ENCODE data around the gene LMTK2. TPM values are rescaled to one million over a fixed set of nuclear protein-coding genes. Genes with fewer than 3 reads are reported as not detected.

The LMTK2 gene
- total and polyA plus RNA-seq, 2 experiments from 2014 or later: 6.1 to 30.8 TPM

DNA sequence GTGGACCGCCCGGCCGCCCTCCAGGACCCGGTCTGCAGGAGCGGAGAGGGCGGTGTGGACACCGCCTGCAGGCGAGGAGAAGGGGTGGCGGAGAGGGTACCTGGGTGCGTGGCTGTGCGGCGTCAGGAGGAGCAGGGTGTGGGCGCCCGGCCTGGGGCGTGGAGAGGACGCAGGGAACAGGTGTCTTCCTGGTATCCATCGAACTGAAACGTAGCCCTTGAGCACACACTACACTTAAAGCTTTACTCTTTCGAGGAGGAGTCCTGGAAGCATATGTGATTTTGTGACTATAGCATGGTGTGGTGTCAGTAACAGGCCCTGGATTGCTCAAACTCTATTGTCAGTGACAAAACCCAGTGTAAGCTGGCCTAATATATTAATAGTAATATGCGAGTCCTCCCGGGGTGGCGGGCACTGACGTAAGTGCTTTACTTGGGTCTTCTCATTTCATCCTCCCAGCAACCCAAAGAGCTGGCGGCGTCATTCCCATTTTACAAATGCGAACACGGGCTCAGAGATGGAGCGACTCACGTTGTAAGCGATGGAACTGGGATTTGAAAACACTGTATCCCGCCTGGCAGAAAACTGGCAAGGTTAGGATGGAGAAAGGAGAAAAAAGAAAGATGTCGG lies 145.9 kb downstream of the LMTK2 start:
- Histone ChIP-seq H3K4me1 (ENCODE audit: insufficient read depth) (peaks cover 19% of the 10 kb centered on the region), H3K79me2 (replicated peaks; ENCODE audit: insufficient read depth) (peaks cover 11% of the 10 kb centered on the region), H3K4me2 (peak overlapping the region; percentile 95), H3K27me3 (ENCODE audit: insufficient read depth) (no peaks in the 10 kb centered on the region), H2AFZ (peak overlapping the region; percentile 93), H3K9me2 (ENCODE audit: insufficient read depth) (no peaks in the 10 kb centered on the region), H3K36me3 (ENCODE audit: insufficient read depth) (no peaks in the 10 kb centered on the region), H3K27ac (ENCODE audit: low read depth) (no peak overlapping the region; the same call in 1 of the 2 replicates), H3F3A (replicated peaks; ENCODE audit: low read depth) (peaks cover 14% of the 10 kb centered on the region; the same call in 1 of the 2 replicates), H4K20me1 (replicated peaks; ENCODE audit: insufficient read depth) (0 out of 2 replicates have a peak, but pooled peaks cover 3% of the 10 kb centered on the region), H3K4me3 (peak overlapping the region; percentile 95)
- H3K27me3 Mint-ChIP-seq (ENCODE audit: insufficient read depth, low read depth, poor library complexity): peaks cover 7% of the 10 kb centered on the region
- H3K27ac Mint-ChIP-seq: peak overlapping the region; percentile 70
- DNase-seq (ENCODE audit: low spot score) (no peak), ATAC-seq (peak; percentile 32)
- peaks cover 18% of the 10 kb centered on the region for H3K4me1 Mint-ChIP-seq
- no peaks in the 10 kb centered on the region; the same call in 2 of the 3 replicates for H3K9me3 Mint-ChIP-seq
- H3K36me3 Mint-ChIP-seq (ENCODE audit: low read depth): peaks cover 3% of the 10 kb centered on the region; the same call in 1 of the 3 replicates
- peak overlapping the region; percentile 92 for H3K4me3 Mint-ChIP-seq
- TF ChIP-seq, protein P1, sequence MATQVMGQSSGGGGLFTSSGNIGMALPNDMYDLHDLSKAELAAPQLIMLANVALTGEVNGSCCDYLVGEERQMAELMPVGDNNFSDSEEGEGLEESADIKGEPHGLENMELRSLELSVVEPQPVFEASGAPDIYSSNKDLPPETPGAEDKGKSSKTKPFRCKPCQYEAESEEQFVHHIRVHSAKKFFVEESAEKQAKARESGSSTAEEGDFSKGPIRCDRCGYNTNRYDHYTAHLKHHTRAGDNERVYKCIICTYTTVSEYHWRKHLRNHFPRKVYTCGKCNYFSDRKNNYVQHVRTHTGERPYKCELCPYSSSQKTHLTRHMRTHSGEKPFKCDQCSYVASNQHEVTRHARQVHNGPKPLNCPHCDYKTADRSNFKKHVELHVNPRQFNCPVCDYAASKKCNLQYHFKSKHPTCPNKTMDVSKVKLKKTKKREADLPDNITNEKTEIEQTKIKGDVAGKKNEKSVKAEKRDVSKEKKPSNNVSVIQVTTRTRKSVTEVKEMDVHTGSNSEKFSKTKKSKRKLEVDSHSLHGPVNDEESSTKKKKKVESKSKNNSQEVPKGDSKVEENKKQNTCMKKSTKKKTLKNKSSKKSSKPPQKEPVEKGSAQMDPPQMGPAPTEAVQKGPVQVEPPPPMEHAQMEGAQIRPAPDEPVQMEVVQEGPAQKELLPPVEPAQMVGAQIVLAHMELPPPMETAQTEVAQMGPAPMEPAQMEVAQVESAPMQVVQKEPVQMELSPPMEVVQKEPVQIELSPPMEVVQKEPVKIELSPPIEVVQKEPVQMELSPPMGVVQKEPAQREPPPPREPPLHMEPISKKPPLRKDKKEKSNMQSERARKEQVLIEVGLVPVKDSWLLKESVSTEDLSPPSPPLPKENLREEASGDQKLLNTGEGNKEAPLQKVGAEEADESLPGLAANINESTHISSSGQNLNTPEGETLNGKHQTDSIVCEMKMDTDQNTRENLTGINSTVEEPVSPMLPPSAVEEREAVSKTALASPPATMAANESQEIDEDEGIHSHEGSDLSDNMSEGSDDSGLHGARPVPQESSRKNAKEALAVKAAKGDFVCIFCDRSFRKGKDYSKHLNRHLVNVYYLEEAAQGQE (IDR thresholded peaks at IDR 0.05; ENCODE audit: unreplicated experiment): no peak
- TF ChIP-seq EZH2phosphoT487 (IDR thresholded peaks at IDR 0.05; ENCODE audit: unreplicated experiment) (no peak), ZNF114 (CRISPR knock-in tag; IDR thresholded peaks at IDR 0.05) (no peak), EZH2 (IDR thresholded peaks at IDR 0.05; ENCODE audit: low read depth, unreplicated experiment) (no peak), STAT1 (IDR thresholded peaks at IDR 0.05; ENCODE audit: unreplicated experiment) (no peak), NANOG (IDR thresholded peaks at IDR 0.05; ENCODE audit: borderline replicate concordance) (no peak), CREB1 (CRISPR knock-in tag; IDR thresholded peaks at IDR 0.05; ENCODE audit: low read depth) (no peak)
- TF ChIP-seq, protein P2, sequence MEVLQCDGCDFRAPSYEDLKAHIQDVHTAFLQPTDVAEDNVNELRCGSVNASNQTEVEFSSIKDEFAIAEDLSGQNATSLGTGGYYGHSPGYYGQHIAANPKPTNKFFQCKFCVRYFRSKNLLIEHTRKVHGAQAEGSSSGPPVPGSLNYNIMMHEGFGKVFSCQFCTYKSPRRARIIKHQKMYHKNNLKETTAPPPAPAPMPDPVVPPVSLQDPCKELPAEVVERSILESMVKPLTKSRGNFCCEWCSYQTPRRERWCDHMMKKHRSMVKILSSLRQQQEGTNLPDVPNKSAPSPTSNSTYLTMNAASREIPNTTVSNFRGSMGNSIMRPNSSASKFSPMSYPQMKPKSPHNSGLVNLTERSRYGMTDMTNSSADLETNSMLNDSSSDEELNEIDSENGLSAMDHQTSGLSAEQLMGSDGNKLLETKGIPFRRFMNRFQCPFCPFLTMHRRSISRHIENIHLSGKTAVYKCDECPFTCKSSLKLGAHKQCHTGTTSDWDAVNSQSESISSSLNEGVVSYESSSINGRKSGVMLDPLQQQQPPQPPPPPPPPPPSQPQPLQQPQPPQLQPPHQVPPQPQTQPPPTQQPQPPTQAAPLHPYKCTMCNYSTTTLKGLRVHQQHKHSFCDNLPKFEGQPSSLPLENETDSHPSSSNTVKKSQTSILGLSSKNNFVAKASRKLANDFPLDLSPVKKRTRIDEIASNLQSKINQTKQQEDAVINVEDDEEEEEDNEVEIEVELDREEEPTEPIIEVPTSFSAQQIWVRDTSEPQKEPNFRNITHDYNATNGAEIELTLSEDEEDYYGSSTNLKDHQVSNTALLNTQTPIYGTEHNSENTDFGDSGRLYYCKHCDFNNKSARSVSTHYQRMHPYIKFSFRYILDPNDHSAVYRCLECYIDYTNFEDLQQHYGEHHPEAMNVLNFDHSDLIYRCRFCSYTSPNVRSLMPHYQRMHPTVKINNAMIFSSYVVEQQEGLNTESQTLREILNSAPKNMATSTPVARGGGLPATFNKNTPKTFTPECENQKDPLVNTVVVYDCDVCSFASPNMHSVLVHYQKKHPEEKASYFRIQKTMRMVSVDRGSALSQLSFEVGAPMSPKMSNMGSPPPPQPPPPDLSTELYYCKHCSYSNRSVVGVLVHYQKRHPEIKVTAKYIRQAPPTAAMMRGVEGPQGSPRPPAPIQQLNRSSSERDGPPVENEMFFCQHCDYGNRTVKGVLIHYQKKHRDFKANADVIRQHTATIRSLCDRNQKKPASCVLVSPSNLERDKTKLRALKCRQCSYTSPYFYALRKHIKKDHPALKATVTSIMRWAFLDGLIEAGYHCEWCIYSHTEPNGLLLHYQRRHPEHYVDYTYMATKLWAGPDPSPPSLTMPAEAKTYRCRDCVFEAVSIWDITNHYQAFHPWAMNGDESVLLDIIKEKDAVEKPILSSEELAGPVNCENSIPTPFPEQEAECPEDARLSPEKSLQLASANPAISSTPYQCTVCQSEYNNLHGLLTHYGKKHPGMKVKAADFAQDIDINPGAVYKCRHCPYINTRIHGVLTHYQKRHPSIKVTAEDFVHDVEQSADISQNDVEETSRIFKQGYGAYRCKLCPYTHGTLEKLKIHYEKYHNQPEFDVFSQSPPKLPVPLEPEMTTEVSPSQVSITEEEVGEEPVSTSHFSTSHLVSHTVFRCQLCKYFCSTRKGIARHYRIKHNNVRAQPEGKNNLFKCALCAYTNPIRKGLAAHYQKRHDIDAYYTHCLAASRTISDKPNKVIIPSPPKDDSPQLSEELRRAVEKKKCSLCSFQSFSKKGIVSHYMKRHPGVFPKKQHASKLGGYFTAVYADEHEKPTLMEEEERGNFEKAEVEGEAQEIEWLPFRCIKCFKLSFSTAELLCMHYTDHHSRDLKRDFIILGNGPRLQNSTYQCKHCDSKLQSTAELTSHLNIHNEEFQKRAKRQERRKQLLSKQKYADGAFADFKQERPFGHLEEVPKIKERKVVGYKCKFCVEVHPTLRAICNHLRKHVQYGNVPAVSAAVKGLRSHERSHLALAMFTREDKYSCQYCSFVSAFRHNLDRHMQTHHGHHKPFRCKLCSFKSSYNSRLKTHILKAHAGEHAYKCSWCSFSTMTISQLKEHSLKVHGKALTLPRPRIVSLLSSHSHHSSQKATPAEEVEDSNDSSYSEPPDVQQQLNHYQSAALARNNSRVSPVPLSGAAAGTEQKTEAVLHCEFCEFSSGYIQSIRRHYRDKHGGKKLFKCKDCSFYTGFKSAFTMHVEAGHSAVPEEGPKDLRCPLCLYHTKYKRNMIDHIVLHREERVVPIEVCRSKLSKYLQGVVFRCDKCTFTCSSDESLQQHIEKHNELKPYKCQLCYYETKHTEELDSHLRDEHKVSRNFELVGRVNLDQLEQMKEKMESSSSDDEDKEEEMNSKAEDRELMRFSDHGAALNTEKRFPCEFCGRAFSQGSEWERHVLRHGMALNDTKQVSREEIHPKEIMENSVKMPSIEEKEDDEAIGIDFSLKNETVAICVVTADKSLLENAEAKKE (CRISPR knock-in tag; IDR thresholded peaks at IDR 0.05): no peak
- TF ChIP-seq, protein P3, sequence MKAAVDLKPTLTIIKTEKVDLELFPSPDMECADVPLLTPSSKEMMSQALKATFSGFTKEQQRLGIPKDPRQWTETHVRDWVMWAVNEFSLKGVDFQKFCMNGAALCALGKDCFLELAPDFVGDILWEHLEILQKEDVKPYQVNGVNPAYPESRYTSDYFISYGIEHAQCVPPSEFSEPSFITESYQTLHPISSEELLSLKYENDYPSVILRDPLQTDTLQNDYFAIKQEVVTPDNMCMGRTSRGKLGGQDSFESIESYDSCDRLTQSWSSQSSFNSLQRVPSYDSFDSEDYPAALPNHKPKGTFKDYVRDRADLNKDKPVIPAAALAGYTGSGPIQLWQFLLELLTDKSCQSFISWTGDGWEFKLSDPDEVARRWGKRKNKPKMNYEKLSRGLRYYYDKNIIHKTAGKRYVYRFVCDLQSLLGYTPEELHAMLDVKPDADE (IDR thresholded peaks at IDR 0.05): no peak
- TF ChIP-seq, protein P4, sequence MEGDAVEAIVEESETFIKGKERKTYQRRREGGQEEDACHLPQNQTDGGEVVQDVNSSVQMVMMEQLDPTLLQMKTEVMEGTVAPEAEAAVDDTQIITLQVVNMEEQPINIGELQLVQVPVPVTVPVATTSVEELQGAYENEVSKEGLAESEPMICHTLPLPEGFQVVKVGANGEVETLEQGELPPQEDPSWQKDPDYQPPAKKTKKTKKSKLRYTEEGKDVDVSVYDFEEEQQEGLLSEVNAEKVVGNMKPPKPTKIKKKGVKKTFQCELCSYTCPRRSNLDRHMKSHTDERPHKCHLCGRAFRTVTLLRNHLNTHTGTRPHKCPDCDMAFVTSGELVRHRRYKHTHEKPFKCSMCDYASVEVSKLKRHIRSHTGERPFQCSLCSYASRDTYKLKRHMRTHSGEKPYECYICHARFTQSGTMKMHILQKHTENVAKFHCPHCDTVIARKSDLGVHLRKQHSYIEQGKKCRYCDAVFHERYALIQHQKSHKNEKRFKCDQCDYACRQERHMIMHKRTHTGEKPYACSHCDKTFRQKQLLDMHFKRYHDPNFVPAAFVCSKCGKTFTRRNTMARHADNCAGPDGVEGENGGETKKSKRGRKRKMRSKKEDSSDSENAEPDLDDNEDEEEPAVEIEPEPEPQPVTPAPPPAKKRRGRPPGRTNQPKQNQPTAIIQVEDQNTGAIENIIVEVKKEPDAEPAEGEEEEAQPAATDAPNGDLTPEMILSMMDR (conservative IDR thresholded peaks at IDR 0.05; ENCODE audit: low read depth in 2 of 2): no peak
